ENCODE measurements around the gene TRIM32. TPM values are rescaled to one million over a fixed set of nuclear protein-coding genes. Genes with fewer than 3 reads are reported as not detected.

The TRIM32 gene
- total RNA-seq, 1 experiment from 2014 or later: 20.2 TPM

DNA sequence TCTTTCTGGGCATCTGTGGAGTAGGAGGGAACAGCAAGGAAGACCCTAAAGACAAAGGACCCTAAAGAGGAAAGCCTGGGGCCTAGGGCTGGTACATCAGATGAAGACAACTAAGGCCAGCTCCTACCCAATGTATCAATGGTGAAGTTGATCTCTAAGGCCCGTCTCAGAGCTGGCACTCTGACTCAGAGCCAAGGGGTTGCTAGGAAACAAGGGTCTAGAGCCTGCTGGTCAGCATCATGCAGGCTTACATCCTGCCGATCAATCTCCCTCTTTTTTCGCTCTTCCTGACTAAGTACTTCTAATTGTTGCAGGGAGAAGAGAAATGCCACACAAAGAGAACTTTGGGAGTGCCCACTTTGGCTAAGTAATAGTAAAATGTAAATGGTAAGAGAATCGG, 26.2 kb downstream of the TRIM32 start:
- Histone ChIP-seq H3K4me3 (ENCODE audit: low read depth in 2 of 2, low read length in 2 of 2) (no peak overlapping the region), H3K9me3 (ENCODE audit: control insufficient read depth, insufficient read depth, low read depth, low read length) (no peaks in the 10 kb centered on the region), H3K27ac (ENCODE audit: low read length) (no peak overlapping the region), H3K4me1 (ENCODE audit: control insufficient read depth, insufficient read depth, low read length) (no peaks in the 10 kb centered on the region), H3K27me3 (ENCODE audit: control insufficient read depth, insufficient read depth, low read length) (no peaks in the 10 kb centered on the region), H3K36me3 (ENCODE audit: control insufficient read depth, insufficient read depth, low read length) (no peaks in the 10 kb centered on the region)
- no peak for TF ChIP-seq SIN3A (IDR thresholded peaks at IDR 0.05; ENCODE audit: borderline replicate concordance, insufficient read depth, low read depth, low read length)
- TF ChIP-seq TCF7L2 (IDR thresholded peaks at IDR 0.05; ENCODE audit: low read depth, low read length): no peak
- TF ChIP-seq, protein P1, sequence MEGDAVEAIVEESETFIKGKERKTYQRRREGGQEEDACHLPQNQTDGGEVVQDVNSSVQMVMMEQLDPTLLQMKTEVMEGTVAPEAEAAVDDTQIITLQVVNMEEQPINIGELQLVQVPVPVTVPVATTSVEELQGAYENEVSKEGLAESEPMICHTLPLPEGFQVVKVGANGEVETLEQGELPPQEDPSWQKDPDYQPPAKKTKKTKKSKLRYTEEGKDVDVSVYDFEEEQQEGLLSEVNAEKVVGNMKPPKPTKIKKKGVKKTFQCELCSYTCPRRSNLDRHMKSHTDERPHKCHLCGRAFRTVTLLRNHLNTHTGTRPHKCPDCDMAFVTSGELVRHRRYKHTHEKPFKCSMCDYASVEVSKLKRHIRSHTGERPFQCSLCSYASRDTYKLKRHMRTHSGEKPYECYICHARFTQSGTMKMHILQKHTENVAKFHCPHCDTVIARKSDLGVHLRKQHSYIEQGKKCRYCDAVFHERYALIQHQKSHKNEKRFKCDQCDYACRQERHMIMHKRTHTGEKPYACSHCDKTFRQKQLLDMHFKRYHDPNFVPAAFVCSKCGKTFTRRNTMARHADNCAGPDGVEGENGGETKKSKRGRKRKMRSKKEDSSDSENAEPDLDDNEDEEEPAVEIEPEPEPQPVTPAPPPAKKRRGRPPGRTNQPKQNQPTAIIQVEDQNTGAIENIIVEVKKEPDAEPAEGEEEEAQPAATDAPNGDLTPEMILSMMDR (IDR thresholded peaks at IDR 0.05): no peak
- no peak for TF ChIP-seq POLR2AphosphoS5 (IDR thresholded peaks at IDR 0.05; ENCODE audit: low read depth, low read length)
- no peak for TF ChIP-seq REST (IDR thresholded peaks at IDR 0.05; ENCODE audit: insufficient read depth in 1 of 2, low read depth in 2 of 2, low read length in 1 of 2)
- BruUV-seq (replicated peaks): no TSS peak
- intact Hi-C loops (cut with micrococcal nuclease; ENCODE audit: unreplicated experiment) (no loop called here), in situ Hi-C loops (cut with HindIII; ENCODE audit: low pct_unique_long_range_greater_than_20kb, low sequenced_read_pairs) (no loop called here)
- DNase-seq (ENCODE audit: low read depth, low spot score) (no peak), ATAC-seq (no peak)
- CTCF ChIA-PET: no interaction called here
- POLR2A ChIA-PET: no interaction called here

GRCh38 chr9:116715751-116716150, 28.6 kb downstream of the TRIM32 start:
- Histone ChIP-seq H3K27ac (ENCODE audit: low read length) (no peak overlapping the region), H3K9me3 (ENCODE audit: control insufficient read depth, insufficient read depth, low read depth, low read length) (no peaks in the 10 kb centered on the region), H3K4me1 (ENCODE audit: control insufficient read depth, insufficient read depth, low read length) (no peaks in the 10 kb centered on the region), H3K4me3 (ENCODE audit: low read depth in 2 of 2, low read length in 2 of 2) (no peak overlapping the region), H3K27me3 (ENCODE audit: control insufficient read depth, insufficient read depth, low read length) (no peaks in the 10 kb centered on the region), H3K36me3 (ENCODE audit: control insufficient read depth, insufficient read depth, low read length) (no peaks in the 10 kb centered on the region)
- ATAC-seq: no peak
- no TSS peak for BruUV-seq (replicated peaks)
- no peak for DNase-seq (ENCODE audit: low read depth, low spot score)
- ChIA-PET CTCF (no interaction called here), POLR2A (no interaction called here)
- in situ Hi-C loops (cut with HindIII; ENCODE audit: low pct_unique_long_range_greater_than_20kb, low sequenced_read_pairs): no loop called here
- TF ChIP-seq POLR2AphosphoS5 (IDR thresholded peaks at IDR 0.05; ENCODE audit: low read depth, low read length) (no peak), TCF7L2 (IDR thresholded peaks at IDR 0.05; ENCODE audit: low read depth, low read length) (no peak), SIN3A (IDR thresholded peaks at IDR 0.05; ENCODE audit: borderline replicate concordance, insufficient read depth, low read depth, low read length) (no peak), REST (IDR thresholded peaks at IDR 0.05; ENCODE audit: insufficient read depth in 1 of 2, low read depth in 2 of 2, low read length in 1 of 2) (no peak)
- TF ChIP-seq, protein P1 (IDR thresholded peaks at IDR 0.05): no peak
- intact Hi-C loops (cut with micrococcal nuclease; ENCODE audit: unreplicated experiment): no loop called here
